Measurements from ENCODE around the gene KAZALD1.
A peak's percentile ranks its signal among the peaks of the same experiment; 100 is the strongest.

KAZALD1 gene

GRCh38 chr10:101016814-101017213 is 45.0 kb upstream of the KAZALD1 start:
- Histone ChIP-seq H3K4me3 (ENCODE audit: control insufficient read depth in 1 of 7, extremely low read depth in 1 of 7, insufficient read depth in 4 of 7, low read depth in 2 of 7, low read length in 6 of 7) (no peak overlapping the region), H3K27ac (ENCODE audit: insufficient read depth in 1 of 2, low read depth in 1 of 2, low read length in 2 of 2, poor library complexity in 1 of 2, severe bottlenecking in 2 of 2) (no peak overlapping the region), H3K4me1 (ENCODE audit: control extremely low read depth in 1 of 4, control insufficient read depth in 4 of 4, insufficient read depth in 4 of 4, low read length in 3 of 4) (peaks cover 0 to 31% (median 29%) of the 10 kb centered on the region in 4 experiments), H3K9me3 (ENCODE audit: control extremely low read depth in 1 of 5, control insufficient read depth in 4 of 5, insufficient read depth in 2 of 5, low read depth in 1 of 5, low read length in 4 of 5) (no peaks in the 10 kb centered on the region), H3K27me3 (replicated peaks in 2 of 5; ENCODE audit: control insufficient read depth in 4 of 5, insufficient read depth in 5 of 5, low read length in 4 of 5) (peaks cover 0 to 29% (median 3%) of the 10 kb centered on the region in 5 experiments), H3K36me3 (ENCODE audit: control insufficient read depth in 4 of 4, insufficient read depth in 4 of 4, low read length in 3 of 4) (no peaks in the 10 kb centered on the region)
- 97% methylated on average over 5 of the region's 5 CpGs for WGBS (ENCODE audit: insufficient coverage)
- POLR2A ChIA-PET: interaction anchor here (1.2 kb wide), 1 partner anchor 15 kb away, joined by 4 read pairs; no protein-coding TSS in a partner anchor
- no peak for DNase-seq
- CTCF ChIA-PET: interaction anchor here (1.0 to 7.3 kb wide), 7 partner anchors 11 to 50 kb away, joined by 3 to 311 read pairs (median 71); partner anchors contain the start of genes LZTS2, MRPL43, PDZD7 and SEMA4G

GRCh38 chr10:101018118-101018599 is 43.6 kb upstream of the KAZALD1 start:
- no peak overlapping the region for H3K27ac ChIP-seq (ENCODE audit: insufficient read depth in 1 of 2, low read depth in 1 of 2, low read length in 2 of 2, poor library complexity in 1 of 2, severe bottlenecking in 2 of 2)
- H3K4me3 ChIP-seq (ENCODE audit: control insufficient read depth in 1 of 7, extremely low read depth in 1 of 7, insufficient read depth in 4 of 7, low read depth in 2 of 7, low read length in 6 of 7): peak overlapping the region in 1 of 7 experiments; percentile 28
- H3K9me3 ChIP-seq (ENCODE audit: control extremely low read depth in 1 of 5, control insufficient read depth in 4 of 5, insufficient read depth in 2 of 5, low read depth in 1 of 5, low read length in 4 of 5): no peaks in the 10 kb centered on the region
- H3K27me3 ChIP-seq (replicated peaks in 2 of 5; ENCODE audit: control insufficient read depth in 4 of 5, insufficient read depth in 5 of 5, low read length in 4 of 5): peaks cover 0 to 29% (median 3%) of the 10 kb centered on the region in 5 experiments
- peak in 2 of 3 donors; percentile 69 to 71 for DNase-seq
- peaks cover 0 to 23% (median 22%) of the 10 kb centered on the region in 4 experiments for H3K4me1 ChIP-seq (ENCODE audit: control extremely low read depth in 1 of 4, control insufficient read depth in 4 of 4, insufficient read depth in 4 of 4, low read length in 3 of 4)
- ChIA-PET CTCF (interaction anchor here (0.9 to 7.3 kb wide), 13 partner anchors 10 to 124 kb away, joined by 3 to 311 read pairs (median 9); partner anchors contain the start of genes LZTS2, MRPL43, PDZD7 and SEMA4G), POLR2A (interaction anchor here (0.8 kb wide), 1 partner anchor 32 kb away, joined by 3 read pairs; no protein-coding TSS in a partner anchor)
- no peaks in the 10 kb centered on the region for H3K36me3 ChIP-seq (ENCODE audit: control insufficient read depth in 4 of 4, insufficient read depth in 4 of 4, low read length in 3 of 4)
- 39% methylated on average over 8 of the region's 20 CpGs for WGBS (ENCODE audit: insufficient coverage)

DNA sequence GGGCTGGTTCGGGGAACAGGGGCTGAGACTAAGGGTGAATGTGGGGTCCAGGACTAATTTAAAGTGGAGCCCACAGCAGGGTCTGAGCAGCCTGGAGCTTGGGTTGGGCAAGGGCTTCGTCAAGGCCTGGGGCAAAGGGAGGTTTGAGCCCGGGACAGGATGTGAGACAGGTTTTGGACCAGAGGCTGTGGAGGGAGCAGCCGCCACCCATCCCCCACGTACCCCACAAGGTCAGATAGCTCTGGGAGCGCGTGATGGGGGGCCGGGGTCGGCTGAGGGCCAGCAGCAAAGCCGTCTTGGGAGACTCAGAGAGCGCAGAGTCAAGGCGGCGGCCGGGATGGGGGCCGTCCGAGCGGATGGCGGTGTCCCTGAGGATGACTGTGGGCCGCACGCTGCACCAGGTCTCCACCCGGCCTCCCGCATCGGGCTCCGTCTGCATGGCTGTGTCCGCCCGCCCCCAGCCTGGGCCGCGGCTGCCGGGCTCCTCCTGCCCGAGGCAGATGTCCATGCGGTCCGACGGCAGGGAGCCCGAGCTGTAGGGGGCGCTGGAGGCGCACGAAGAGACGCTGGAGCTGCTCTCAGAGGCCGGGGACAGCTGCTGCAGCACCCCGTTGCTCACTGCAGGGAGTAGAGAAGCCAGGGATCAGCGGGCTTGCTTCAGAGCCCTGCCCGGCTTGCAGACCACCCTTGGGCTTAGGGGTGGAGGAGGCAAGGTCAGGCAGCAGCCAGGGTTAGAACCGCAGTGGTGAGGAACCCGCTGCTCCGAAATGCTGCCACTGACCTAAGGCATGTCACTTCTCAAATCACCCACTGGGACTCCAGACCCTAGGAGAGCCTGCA is 43.0 kb upstream of the KAZALD1 start:
- Histone ChIP-seq H3K9me3 (ENCODE audit: control extremely low read depth in 1 of 5, control insufficient read depth in 4 of 5, insufficient read depth in 2 of 5, low read depth in 1 of 5, low read length in 4 of 5) (no peaks in the 10 kb centered on the region), H3K4me3 (ENCODE audit: control insufficient read depth in 1 of 7, extremely low read depth in 1 of 7, insufficient read depth in 4 of 7, low read depth in 2 of 7, low read length in 6 of 7) (peak overlapping the region in 3 of 7 experiments; percentile 7 to 48 (median 19)), H3K27ac (ENCODE audit: insufficient read depth in 1 of 2, low read depth in 1 of 2, low read length in 2 of 2, poor library complexity in 1 of 2, severe bottlenecking in 2 of 2) (no peak overlapping the region), H3K27me3 (replicated peaks in 2 of 5; ENCODE audit: control insufficient read depth in 4 of 5, insufficient read depth in 5 of 5, low read length in 4 of 5) (peaks cover 0 to 29% (median 3%) of the 10 kb centered on the region in 5 experiments), H3K4me1 (ENCODE audit: control extremely low read depth in 1 of 4, control insufficient read depth in 4 of 4, insufficient read depth in 4 of 4, low read length in 3 of 4) (peaks cover 0 to 23% (median 17%) of the 10 kb centered on the region in 4 experiments), H3K36me3 (ENCODE audit: control insufficient read depth in 4 of 4, insufficient read depth in 4 of 4, low read length in 3 of 4) (no peaks in the 10 kb centered on the region)
- DNase-seq: peak; percentile 72 to 73 (median 73)
- POLR2A ChIA-PET: interaction anchor here (0.8 to 1.3 kb wide), 2 partner anchors 13 to 31 kb away, joined by 3 read pairs; no protein-coding TSS in a partner anchor
- CTCF ChIA-PET: interaction anchor here (0.9 to 7.3 kb wide), 16 partner anchors 9 to 123 kb away, joined by 3 to 311 read pairs (median 8); partner anchors contain the start of genes LZTS2, MRPL43, PDZD7 and SEMA4G
- 48% methylated on average over 44 of the region's 45 CpGs for whole genome bisulfite sequencing (ENCODE audit: insufficient coverage)

DNA sequence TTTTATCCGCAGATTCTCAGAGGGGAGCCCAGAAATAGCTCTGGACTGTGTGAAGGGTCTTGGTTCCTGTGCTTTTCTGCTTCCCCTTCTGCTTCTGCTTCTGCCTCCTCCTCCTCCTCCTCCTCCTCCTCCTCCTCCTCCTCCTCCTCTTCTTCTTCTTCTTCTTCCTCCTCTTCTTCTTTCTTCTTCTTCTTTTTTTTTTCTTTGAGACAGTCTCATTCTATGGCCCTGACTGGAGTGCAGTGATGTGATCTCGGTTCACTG is 42.4 kb upstream of the KAZALD1 start:
- Histone ChIP-seq H3K4me1 (ENCODE audit: control extremely low read depth in 1 of 4, control insufficient read depth in 4 of 4, insufficient read depth in 4 of 4, low read length in 3 of 4) (peaks cover 0 to 20% (median 16%) of the 10 kb centered on the region in 4 experiments), H3K36me3 (ENCODE audit: control insufficient read depth in 4 of 4, insufficient read depth in 4 of 4, low read length in 3 of 4) (no peaks in the 10 kb centered on the region), H3K4me3 (ENCODE audit: control insufficient read depth in 1 of 7, extremely low read depth in 1 of 7, insufficient read depth in 4 of 7, low read depth in 2 of 7, low read length in 6 of 7) (peak overlapping the region in 3 of 7 experiments; percentile 7 to 48 (median 19)), H3K27me3 (replicated peaks in 2 of 5; ENCODE audit: control insufficient read depth in 4 of 5, insufficient read depth in 5 of 5, low read length in 4 of 5) (peaks cover 0 to 29% (median 3%) of the 10 kb centered on the region in 5 experiments), H3K27ac (ENCODE audit: insufficient read depth in 1 of 2, low read depth in 1 of 2, low read length in 2 of 2, poor library complexity in 1 of 2, severe bottlenecking in 2 of 2) (no peak overlapping the region), H3K9me3 (ENCODE audit: control extremely low read depth in 1 of 5, control insufficient read depth in 4 of 5, insufficient read depth in 2 of 5, low read depth in 1 of 5, low read length in 4 of 5) (no peaks in the 10 kb centered on the region)
- no peak for DNase-seq
- ChIA-PET CTCF (interaction anchor here (0.9 to 7.3 kb wide), 15 partner anchors 9 to 122 kb away, joined by 3 to 311 read pairs (median 9); partner anchors contain the start of genes LZTS2, MRPL43, PDZD7 and SEMA4G), POLR2A (interaction anchor here (1.3 kb wide), 1 partner anchor 13 kb away, joined by 3 read pairs; no protein-coding TSS in a partner anchor)
- 38% methylated on average over 2 of the region's 2 CpGs for WGBS (ENCODE audit: insufficient coverage)

- WGBS (ENCODE audit: insufficient coverage): 89% methylated on average over 9 of the region's 10 CpGs
- Histone ChIP-seq H3K36me3 (ENCODE audit: control insufficient read depth in 4 of 4, insufficient read depth in 4 of 4, low read length in 3 of 4) (no peaks in the 10 kb centered on the region), H3K9me3 (ENCODE audit: control extremely low read depth in 1 of 5, control insufficient read depth in 4 of 5, insufficient read depth in 2 of 5, low read depth in 1 of 5, low read length in 4 of 5) (no peaks in the 10 kb centered on the region), H3K4me1 (ENCODE audit: control extremely low read depth in 1 of 4, control insufficient read depth in 4 of 4, insufficient read depth in 4 of 4, low read length in 3 of 4) (peaks cover 0 to 18% (median 16%) of the 10 kb centered on the region in 4 experiments), H3K27me3 (replicated peaks in 2 of 5; ENCODE audit: control insufficient read depth in 4 of 5, insufficient read depth in 5 of 5, low read length in 4 of 5) (peaks cover 0 to 29% (median 3%) of the 10 kb centered on the region in 5 experiments), H3K27ac (ENCODE audit: insufficient read depth in 1 of 2, low read depth in 1 of 2, low read length in 2 of 2, poor library complexity in 1 of 2, severe bottlenecking in 2 of 2) (no peak overlapping the region), H3K4me3 (ENCODE audit: control insufficient read depth in 1 of 7, extremely low read depth in 1 of 7, insufficient read depth in 4 of 7, low read depth in 2 of 7, low read length in 6 of 7) (no peak overlapping the region)
- no peak for DNase-seq
- ChIA-PET CTCF (interaction anchor here (0.8 to 45.1 kb wide), 9 partner anchors 7 to 54 kb away, joined by 3 to 1574 read pairs (median 71); partner anchors contain the start of genes KAZALD1, LZTS2, MRPL43 and PDZD7), POLR2A (no interaction called here)
Measured at GRCh38 chr10:101020427-101021075, 41.2 kb upstream of the KAZALD1 start.

DNA sequence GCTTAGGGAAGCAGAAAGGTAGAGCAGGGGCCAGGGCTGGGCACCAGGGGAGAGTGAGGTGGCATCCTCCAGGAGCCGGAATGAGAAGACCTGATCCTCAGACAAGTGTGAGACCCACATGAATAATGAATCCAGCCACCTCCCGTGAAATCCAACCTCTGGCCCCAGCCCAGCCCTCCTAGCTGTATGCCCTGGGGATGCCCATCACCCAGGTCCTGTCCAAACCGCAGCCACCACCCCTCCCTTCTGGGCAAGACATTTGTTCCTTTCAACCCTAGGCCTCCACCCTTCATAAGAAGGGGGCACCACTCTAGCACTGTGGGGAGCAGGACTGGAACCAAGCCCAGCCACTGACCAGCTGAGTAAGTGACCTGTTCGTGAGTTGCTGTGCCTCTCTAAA is 40.5 kb upstream of the KAZALD1 start:
- H3K9me3 ChIP-seq (ENCODE audit: control extremely low read depth in 1 of 5, control insufficient read depth in 4 of 5, insufficient read depth in 2 of 5, low read depth in 1 of 5, low read length in 4 of 5): no peaks in the 10 kb centered on the region
- CTCF ChIA-PET: interaction anchor here (1.5 to 45.1 kb wide), 2 partner anchors 13 to 49 kb away, joined by 3 to 1574 read pairs; partner anchors contain the start of gene KAZALD1

More for the DNA sequence above, 40.5 kb upstream of the KAZALD1 start:
- H3K4me1 ChIP-seq (ENCODE audit: control extremely low read depth in 1 of 4, control insufficient read depth in 4 of 4, insufficient read depth in 4 of 4, low read length in 3 of 4): peaks cover 0 to 18% (median 16%) of the 10 kb centered on the region in 4 experiments
- DNase-seq: no peak
- no peak overlapping the region for H3K4me3 ChIP-seq (ENCODE audit: control insufficient read depth in 1 of 7, extremely low read depth in 1 of 7, insufficient read depth in 4 of 7, low read depth in 2 of 7, low read length in 6 of 7)
- H3K27me3 ChIP-seq (replicated peaks in 2 of 5; ENCODE audit: control insufficient read depth in 4 of 5, insufficient read depth in 5 of 5, low read length in 4 of 5): peaks cover 0 to 27% (median 2%) of the 10 kb centered on the region in 5 experiments
- POLR2A ChIA-PET: no interaction called here
- 100% methylated on average over 3 of the region's 4 CpGs for WGBS (ENCODE audit: insufficient coverage)
- no peak overlapping the region for H3K27ac ChIP-seq (ENCODE audit: insufficient read depth in 1 of 2, low read depth in 1 of 2, low read length in 2 of 2, poor library complexity in 1 of 2, severe bottlenecking in 2 of 2)
- no peaks in the 10 kb centered on the region for H3K36me3 ChIP-seq (ENCODE audit: control insufficient read depth in 4 of 4, insufficient read depth in 4 of 4, low read length in 3 of 4)

All from common myeloid progenitor, CD34-positive (primary cell).